Measurements from ENCODE around the gene PTPN3.

The PTPN3 gene

GRCh38 chr9:109426626-109427402 lies 71.3 kb downstream of the PTPN3 start:
- no peak for TF ChIP-seq CTCF (IDR thresholded peaks at IDR 0.05; ENCODE audit: insufficient read depth, missing control alignments)
- no peak for FAIRE-seq
- no peak for DNase-seq (ENCODE audit: insufficient read length, low spot score)

- DNase-seq (ENCODE audit: insufficient read length, low spot score) (no peak), FAIRE-seq (no peak)
- TF ChIP-seq CTCF (IDR thresholded peaks at IDR 0.05; ENCODE audit: insufficient read depth, missing control alignments): no peak
These were observed 73.5 kb downstream of the PTPN3 start for GRCh38 chr9:109424618-109425017.

- no peak for TF ChIP-seq CTCF (IDR thresholded peaks at IDR 0.05; ENCODE audit: insufficient read depth, missing control alignments)
- FAIRE-seq (no peak), DNase-seq (ENCODE audit: insufficient read length, low spot score) (no peak)
These were observed 74.2 kb downstream of the PTPN3 start for GRCh38 chr9:109423877-109424276.

GRCh38 chr9:109422641-109423040 lies 75.5 kb downstream of the PTPN3 start:
- TF ChIP-seq CTCF (IDR thresholded peaks at IDR 0.05; ENCODE audit: insufficient read depth, missing control alignments): no peak
- no peak for FAIRE-seq
- no peak for DNase-seq (ENCODE audit: insufficient read length, low spot score)

- TF ChIP-seq CTCF (IDR thresholded peaks at IDR 0.05; ENCODE audit: insufficient read depth, missing control alignments): no peak
- no peak for DNase-seq (ENCODE audit: insufficient read length, low spot score)
- no peak for FAIRE-seq
These were observed 76.8 kb downstream of the PTPN3 start for GRCh38 chr9:109421026-109421970.

GRCh38 chr9:109419531-109419930 lies 78.6 kb downstream of the PTPN3 start:
- TF ChIP-seq CTCF (IDR thresholded peaks at IDR 0.05; ENCODE audit: insufficient read depth, missing control alignments): no peak
- DNase-seq (ENCODE audit: insufficient read length, low spot score) (no peak), FAIRE-seq (no peak)
